Heart right ventricle (tissue), 16 donors: ENCODE results near the gene MSL3B.

Source experiments
- ATAC-seq, 8 donors: fragments of 200-7000 bp; cut with Tn5 transposase; one replicate each; pipeline ENCODE4 v1.9.1; 2020; ENCODE audit warnings: mild to moderate bottlenecking in 8 of 8, moderate library complexity in 8 of 8, moderate number of reproducible peaks in 1 of 8
- DNase-seq, 2 donors: peaks; one replicate each; pipeline ENCODE4 v3.0.0-alpha.2; 2020
- H3K27ac ChIP-seq, 10 donors: fragments of 200-600 bp; sonication (generic) in 2 of 10; one replicate each; pipeline versions ENCODE4 v1.5.0 to v1.8.0; 2020 to 2022; ENCODE audit warnings: mild to moderate bottlenecking in 3 of 10
- H3K27me3 ChIP-seq, 7 donors: fragments of 200-600 bp; one replicate each; pipeline ENCODE4 v1.8.0; 2021 to 2022; ENCODE audit warnings: mild to moderate bottlenecking in 2 of 7
- H3K36me3 ChIP-seq, 9 donors: fragments of 200-600 bp; sonication (generic) in 1 of 9; one replicate each; pipeline versions ENCODE4 v1.5.0 to v1.8.0; 2020 to 2022; ENCODE audit warnings: mild to moderate bottlenecking in 2 of 9
- H3K4me1 ChIP-seq, 9 donors: fragments of 200-600 bp; sonication (generic) in 1 of 9; one replicate each; pipeline versions ENCODE4 v1.5.0 to v1.8.0; 2020 to 2022; ENCODE audit warnings: mild to moderate bottlenecking in 4 of 9
- H3K4me3 ChIP-seq, 10 donors: fragments of 200-600 bp; sonication (generic) in 2 of 10; one replicate each; pipeline versions ENCODE4 v1.5.0 to v1.8.0; 2020 to 2022; ENCODE audit warnings: mild to moderate bottlenecking in 7 of 10, moderate library complexity in 2 of 10
- H3K9me3 ChIP-seq, 11 donors: fragments of 200-600 bp in 10 of 11; sonication (generic) in 2 of 11; one replicate each; pipeline versions ENCODE4 v1.5.0 to v1.8.0; 2013 to 2022; ENCODE audit warnings: mild to moderate bottlenecking in 2 of 11, control low read depth in 1 of 11, moderate library complexity in 1 of 11
- CTCF ChIP-seq, 9 donors: fragments of 200-600 bp; sonication (generic) in 2 of 9; IDR thresholded peaks; one replicate each; pipeline versions ENCODE4 v1.5.0 to v1.8.0; 2021 to 2022; ENCODE audit warnings: antibody characterized with exemption in 9 of 9, mild to moderate bottlenecking in 5 of 9, moderate library complexity in 1 of 9
- WGBS, 2 donors: extraction: QIAGEN DNeasy Blood & Tissue Kit; methylation state at CpG; one replicate each; pipeline ENCODE4 v1.1.7; 2013; ENCODE audit warnings: inconsistent platforms in 1 of 2; 5-methylcytosine and 5-hydroxymethylcytosine counted together
- intact Hi-C, 10 donors: fragments of 100-400 bp; cut with DNase I; formaldehyde crosslinking; loops; one replicate each; pipeline versions ENCODE4 v1.11.1 to v1.14.2; 2022
- donor health status: Arrhythmogenic right ventricular cardiomyopathy.
- donor health status: ischemic (EF 13 %, LVEDD 7.1; RV severe dilation, severe dysfunction).
- donor health status: healthy with polysubstance abuse.
- donor health status: DM: no; HTN: yes; CAD: no.
- donor health status: DM: no; HTN: no; CAD: no.
- donor health status: ischemic (EF 25% LVEDD 6.9; RV normal size, moderate dysfunction).
- donor health status: ischemic (EF 25% LVEDD 5.7; RV mildly dilated, moderate dysfunction).
- donor health status: healthy.
- donor health status: DM: yes; HTN: yes; CAD: no.
- donor health status: Ischemic cardiomyopathy.
- donor health status: ischemic (EF 35%, LVEDD 5.7; RV mildly dilated, moderate dysfunction).
- donor health status: nonischemic (EF 11% LVEDD 7.7; RV severe dilation, severe dysfunction).
- donor health status: DM: yes; HTN: yes; CAD: no.
- donor health status: PGD.
- donor health status: ischemic (EF 29% LVEDD 5.4; RV normal size, mild dysfunction).
- donor health status: nonischemic (EF 23%, LVEDD 6.1; RV moderate dilation, normal function).

MSL3B gene

GRCh38 chr2:233818639-233819621, 49.3 kb downstream of the MSL3B start:
- DNase-seq (no peak), ATAC-seq (no peak)
- Histone ChIP-seq H3K9me3 (peaks cover 0 to 9% (median 0%) of the 10 kb centered on the region in 11 donors), H3K4me1 (no peaks in the 10 kb centered on the region), H3K36me3 (no peaks in the 10 kb centered on the region), H3K27me3 (peaks cover 0 to 34% (median 0%) of the 10 kb centered on the region in 7 donors), H3K27ac (no peak overlapping the region), H3K4me3 (no peak overlapping the region)
- intact Hi-C loops = no loop called here
- 76 to 81% methylated on average over 17 of the region's 17 CpGs for WGBS, 2 donors
- TF ChIP-seq CTCF (IDR thresholded peaks at IDR 0.05) = no peak

DNA sequence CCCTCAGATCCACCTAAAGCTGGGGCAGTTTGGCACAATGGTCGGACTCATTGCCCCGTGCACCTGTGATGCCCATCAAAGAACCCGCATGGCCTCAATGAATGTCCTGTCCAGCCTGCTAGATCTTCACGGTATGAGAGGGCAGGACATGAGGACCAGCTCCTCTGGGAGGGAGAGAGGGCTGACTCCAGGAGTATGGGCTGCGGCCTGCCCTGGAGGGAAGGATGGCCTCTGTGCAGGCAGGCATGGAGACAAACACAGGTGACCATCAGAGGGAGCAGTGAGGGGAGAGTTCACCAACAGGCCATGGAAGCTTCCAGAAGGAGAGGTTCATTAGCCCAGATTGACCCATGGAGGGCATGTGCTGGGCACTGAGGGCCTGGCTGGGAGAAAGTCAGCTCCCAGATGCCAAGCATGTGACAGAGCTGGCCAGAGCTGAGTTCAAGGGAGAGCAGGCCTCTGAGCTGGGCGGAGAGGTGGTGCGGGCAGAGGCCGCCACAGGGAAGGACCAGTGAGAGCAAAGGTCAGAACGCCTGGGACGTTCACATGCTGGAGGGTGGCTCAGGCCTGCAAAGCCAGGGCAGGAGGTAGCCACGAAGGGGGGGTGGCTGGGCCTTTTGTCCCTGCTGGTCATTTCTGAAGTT, 50.1 kb downstream of the MSL3B start:
- intact Hi-C loops = no loop called here
- peaks cover 0 to 34% (median 0%) of the 10 kb centered on the region in 7 donors for H3K27me3 ChIP-seq
- no peak overlapping the region for H3K4me3 ChIP-seq
- no peaks in the 10 kb centered on the region for H3K36me3 ChIP-seq
- peaks cover 0 to 9% (median 0%) of the 10 kb centered on the region in 11 donors for H3K9me3 ChIP-seq
- no peak for DNase-seq
- WGBS, 2 donors = 90 to 91% methylated on average over 11 of the region's 11 CpGs
- H3K27ac ChIP-seq = no peak overlapping the region
- no peaks in the 10 kb centered on the region for H3K4me1 ChIP-seq
- no peak for ATAC-seq
- no peak for TF ChIP-seq CTCF (IDR thresholded peaks at IDR 0.05)

DNA sequence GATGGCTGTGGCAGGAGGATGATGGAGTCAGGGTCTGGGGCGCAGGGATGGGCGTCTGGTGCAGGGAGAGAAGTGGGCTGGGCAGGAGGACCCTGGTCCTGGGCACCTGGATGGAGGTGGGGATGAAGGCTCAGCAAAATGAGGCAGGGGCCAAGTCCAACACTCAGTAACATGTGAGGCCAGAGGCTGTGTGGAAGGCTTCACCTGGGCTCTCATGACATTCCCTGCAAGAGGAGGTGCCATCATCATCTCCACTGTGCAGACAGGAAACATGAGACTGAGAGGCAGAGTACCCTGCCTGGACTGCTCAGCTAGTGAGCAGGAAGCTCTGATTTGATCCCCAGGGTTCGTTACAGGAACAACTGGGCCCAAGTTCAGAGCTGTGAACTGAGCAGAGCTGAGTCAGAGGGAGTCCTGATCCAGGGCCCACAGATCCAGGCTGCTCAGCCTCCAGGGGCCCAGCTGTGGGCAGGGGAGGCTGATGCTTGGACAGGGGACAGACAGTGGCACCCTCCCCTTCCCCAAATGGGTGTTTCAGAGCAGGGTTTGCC, 50.8 kb downstream of the MSL3B start:
- intact Hi-C loops = no loop called here
- Histone ChIP-seq H3K9me3 (peaks cover 0 to 9% (median 0%) of the 10 kb centered on the region in 11 donors), H3K4me3 (no peak overlapping the region), H3K36me3 (no peaks in the 10 kb centered on the region), H3K4me1 (no peaks in the 10 kb centered on the region), H3K27me3 (peaks cover 0 to 34% (median 0%) of the 10 kb centered on the region in 7 donors), H3K27ac (no peak overlapping the region)
- 66 to 73% methylated on average over 3 of the region's 3 CpGs for WGBS, 2 donors
- no peak for TF ChIP-seq CTCF (IDR thresholded peaks at IDR 0.05)
- peak in 1 of 8 donors; percentile 5 for ATAC-seq
- DNase-seq = no peak

GRCh38 chr2:233816771-233817170, 51.4 kb downstream of the MSL3B start:
- Histone ChIP-seq H3K36me3 (no peaks in the 10 kb centered on the region), H3K4me3 (no peak overlapping the region), H3K27me3 (peaks cover 0 to 38% (median 0%) of the 10 kb centered on the region in 7 donors), H3K27ac (no peak overlapping the region), H3K9me3 (peaks cover 0 to 9% (median 0%) of the 10 kb centered on the region in 11 donors), H3K4me1 (no peaks in the 10 kb centered on the region)
- ATAC-seq (peak in 1 of 8 donors; percentile 16), DNase-seq (peak in 1 of 2 donors; percentile 34)
- WGBS, 2 donors = 71 to 77% methylated on average over 4 of the region's 4 CpGs
- intact Hi-C loops = no loop called here
- TF ChIP-seq CTCF (IDR thresholded peaks at IDR 0.05) = no peak
